Vagina (tissue), 2 donors: Measurements from ENCODE around the gene PTMS.

Source experiments
- POLR2A ChIP-seq, 2 donors: fragments of 450-650 bp; IDR thresholded peaks; one replicate each; pipeline ENCODE4 v1.6.1; 2017; ENCODE audit warnings: antibody characterized with exemption in 2 of 2, mild to moderate bottlenecking in 2 of 2, moderate library complexity in 2 of 2
- POLR2AphosphoS5 ChIP-seq, 2 donors: sonication (generic); formaldehyde crosslinking; IDR thresholded peaks; one replicate each; pipeline ENCODE4 v1.9.0; 2017; ENCODE audit warnings: antibody characterized with exemption in 2 of 2, mild to moderate bottlenecking in 2 of 2, low read depth in 1 of 2; ENCODE audit not compliant: insufficient read depth in 1 of 2
- TF ChIP-seq, protein P1 (sequence below), 3 experiments: fragments of 450-650 bp in 2 of 3; fragments of 200-600 bp in 1 of 3; sonication (generic) in 1 of 3; IDR thresholded peaks; one replicate each; pipeline ENCODE4 v1.5.1; 2017 to 2019; ENCODE audit warnings: antibody characterized with exemption in 3 of 3, mild to moderate bottlenecking in 2 of 3, moderate library complexity in 2 of 3

DNA sequence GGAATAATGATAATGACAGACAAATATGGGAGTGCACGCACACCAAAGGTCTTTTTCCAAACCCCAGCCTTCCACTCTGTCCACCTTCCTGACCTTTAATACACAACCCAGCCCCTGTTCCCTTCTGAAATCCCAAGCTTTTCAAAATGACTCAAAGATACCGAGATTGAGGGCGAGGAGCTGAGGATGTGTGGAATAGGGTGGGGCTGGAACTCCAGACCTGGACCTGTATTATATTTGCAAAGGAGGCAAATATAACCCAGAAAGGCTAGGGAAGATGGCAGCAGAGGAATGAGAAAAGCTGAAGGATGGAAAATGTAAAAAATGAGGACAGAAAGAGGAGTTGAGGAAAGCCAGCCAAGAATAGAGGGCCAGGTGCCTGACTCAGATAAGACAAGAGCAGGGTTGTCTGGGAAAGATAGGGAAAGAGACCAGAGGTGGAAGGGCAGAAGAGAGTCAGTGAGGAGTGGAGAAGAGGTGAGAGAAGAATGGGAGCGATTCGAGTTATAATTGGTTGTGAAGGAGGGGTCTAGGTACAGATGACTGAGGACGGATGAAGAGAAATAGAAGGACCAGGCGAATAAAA, 1.0 kb upstream of the PTMS start:
- TF ChIP-seq, protein P1, sequence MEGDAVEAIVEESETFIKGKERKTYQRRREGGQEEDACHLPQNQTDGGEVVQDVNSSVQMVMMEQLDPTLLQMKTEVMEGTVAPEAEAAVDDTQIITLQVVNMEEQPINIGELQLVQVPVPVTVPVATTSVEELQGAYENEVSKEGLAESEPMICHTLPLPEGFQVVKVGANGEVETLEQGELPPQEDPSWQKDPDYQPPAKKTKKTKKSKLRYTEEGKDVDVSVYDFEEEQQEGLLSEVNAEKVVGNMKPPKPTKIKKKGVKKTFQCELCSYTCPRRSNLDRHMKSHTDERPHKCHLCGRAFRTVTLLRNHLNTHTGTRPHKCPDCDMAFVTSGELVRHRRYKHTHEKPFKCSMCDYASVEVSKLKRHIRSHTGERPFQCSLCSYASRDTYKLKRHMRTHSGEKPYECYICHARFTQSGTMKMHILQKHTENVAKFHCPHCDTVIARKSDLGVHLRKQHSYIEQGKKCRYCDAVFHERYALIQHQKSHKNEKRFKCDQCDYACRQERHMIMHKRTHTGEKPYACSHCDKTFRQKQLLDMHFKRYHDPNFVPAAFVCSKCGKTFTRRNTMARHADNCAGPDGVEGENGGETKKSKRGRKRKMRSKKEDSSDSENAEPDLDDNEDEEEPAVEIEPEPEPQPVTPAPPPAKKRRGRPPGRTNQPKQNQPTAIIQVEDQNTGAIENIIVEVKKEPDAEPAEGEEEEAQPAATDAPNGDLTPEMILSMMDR (IDR thresholded peaks at IDR 0.05): no peak
- TF ChIP-seq POLR2A (IDR thresholded peaks at IDR 0.05) (no peak), POLR2AphosphoS5 (IDR thresholded peaks at IDR 0.05; ENCODE audit: insufficient read depth in 1 of 2, low read depth in 1 of 2) (no peak)
